ENCODE results near the gene L3MBTL4.

The L3MBTL4 gene

DNA sequence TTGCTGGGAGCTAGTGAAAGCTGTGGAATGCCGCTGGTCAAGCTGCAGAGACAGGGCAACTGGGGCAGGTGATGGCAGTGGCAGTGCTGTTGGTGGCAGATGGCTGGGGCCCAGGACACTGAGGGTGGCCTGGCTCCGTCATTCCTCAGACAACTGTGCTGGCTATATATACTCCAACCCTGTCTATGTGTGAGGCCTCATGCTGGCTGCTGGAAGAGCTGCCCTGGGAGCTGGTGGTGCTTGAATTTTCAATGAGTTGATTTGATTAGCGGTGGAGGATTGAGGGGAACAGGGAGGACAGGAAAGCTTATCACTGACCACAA, 452.9 kb downstream of the L3MBTL4 start:
- no peak overlapping the region for H3K27ac Mint-ChIP-seq
- intact Hi-C loops (cut with micrococcal nuclease): no loop called here
- H3K36me3 Mint-ChIP-seq (ENCODE audit: low read depth): no peaks in the 10 kb centered on the region
- no peak overlapping the region for H3K4me3 Mint-ChIP-seq
- no peaks in the 10 kb centered on the region for H3K27me3 Mint-ChIP-seq
- no peaks in the 10 kb centered on the region for H3K9me3 Mint-ChIP-seq
- no peaks in the 10 kb centered on the region for H3K4me1 Mint-ChIP-seq (ENCODE audit: low read depth)

DNA sequence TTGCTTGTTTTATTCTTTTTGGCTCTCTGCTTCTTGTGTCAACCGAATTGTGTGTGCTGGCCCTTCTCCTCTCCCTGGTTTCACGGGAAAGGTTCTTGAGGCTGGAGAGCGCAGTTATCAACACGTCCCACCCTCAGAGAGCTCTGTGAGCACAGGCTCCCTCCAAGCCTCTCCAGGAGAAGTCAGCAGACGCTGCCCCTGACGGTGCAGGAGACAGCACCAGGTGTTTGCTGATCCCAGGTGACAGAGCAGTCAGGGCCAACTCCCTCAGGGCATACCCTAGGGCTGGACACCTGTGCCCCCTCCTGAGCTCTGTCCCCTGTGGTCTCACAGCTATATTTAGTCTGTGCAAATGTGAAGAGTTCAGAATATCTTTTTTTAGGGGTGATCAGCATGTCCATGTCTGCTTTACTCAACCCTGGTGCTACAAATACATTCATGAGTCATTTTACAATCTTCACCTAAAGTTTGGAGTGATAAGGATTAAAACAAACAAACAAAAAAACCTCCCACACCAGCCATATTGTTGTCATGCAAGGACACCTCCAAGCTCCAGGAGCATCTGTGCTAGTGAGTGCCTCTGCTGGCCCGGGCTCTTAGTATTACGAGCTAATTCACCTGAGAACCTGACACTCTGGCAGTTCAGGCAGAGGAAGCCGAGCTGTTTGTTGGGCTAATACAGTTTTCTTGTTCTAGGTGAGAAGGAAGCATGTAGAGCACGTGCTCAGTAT, 453.4 kb downstream of the L3MBTL4 start:
- Mint-ChIP-seq H3K27ac (no peak overlapping the region), H3K9me3 (no peaks in the 10 kb centered on the region), H3K4me3 (no peak overlapping the region), H3K36me3 (ENCODE audit: low read depth) (no peaks in the 10 kb centered on the region), H3K27me3 (no peaks in the 10 kb centered on the region), H3K4me1 (ENCODE audit: low read depth) (no peaks in the 10 kb centered on the region)
- intact Hi-C loops (cut with micrococcal nuclease): no loop called here

DNA sequence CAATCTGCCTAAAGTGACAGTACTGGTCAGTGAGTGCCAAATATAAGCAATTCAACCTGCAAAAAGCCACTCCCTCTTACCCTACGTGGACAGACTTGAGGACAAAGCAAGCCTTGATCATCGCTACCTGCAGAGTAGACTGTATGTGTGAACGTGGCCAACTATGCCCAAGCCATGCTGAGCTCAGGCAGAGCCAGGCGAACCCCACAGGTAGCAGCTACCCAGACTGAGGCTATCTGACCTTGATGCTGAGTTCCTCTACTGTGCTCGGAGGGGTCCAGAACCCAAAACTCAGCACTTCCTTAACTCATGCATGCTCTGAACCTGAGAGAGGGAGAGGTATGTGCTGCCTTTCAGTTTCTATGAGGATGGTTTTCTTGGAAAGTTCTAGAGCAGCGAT, 455.9 kb downstream of the L3MBTL4 start:
- Mint-ChIP-seq H3K27ac (no peak overlapping the region), H3K27me3 (no peaks in the 10 kb centered on the region), H3K4me1 (ENCODE audit: low read depth) (no peaks in the 10 kb centered on the region), H3K4me3 (no peak overlapping the region), H3K36me3 (ENCODE audit: low read depth) (no peaks in the 10 kb centered on the region), H3K9me3 (no peaks in the 10 kb centered on the region)
- intact Hi-C loops (cut with micrococcal nuclease): no loop called here

DNA sequence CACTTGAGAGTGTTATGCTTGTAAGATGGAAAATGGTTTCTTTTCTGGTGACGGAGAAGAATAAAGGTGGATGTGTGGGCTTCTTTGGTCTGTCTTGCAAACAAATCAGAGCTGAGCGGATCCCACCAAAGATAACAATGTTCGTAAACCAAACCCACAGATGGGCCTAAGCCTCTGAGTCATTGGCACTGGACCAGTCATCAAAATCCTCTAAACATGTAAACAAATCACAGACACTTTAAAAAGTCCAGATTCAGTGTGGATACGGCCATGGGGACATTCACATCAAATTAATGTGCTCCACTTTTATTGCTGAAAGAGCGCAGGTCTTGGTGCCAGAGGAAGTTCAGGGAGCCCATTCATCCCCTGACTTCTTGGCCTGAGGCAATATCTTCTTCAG, 458.9 kb downstream of the L3MBTL4 start:
- no peaks in the 10 kb centered on the region for H3K9me3 Mint-ChIP-seq
- intact Hi-C loops (cut with micrococcal nuclease): no loop called here
- no peaks in the 10 kb centered on the region for H3K4me1 Mint-ChIP-seq (ENCODE audit: low read depth)
- no peaks in the 10 kb centered on the region for H3K27me3 Mint-ChIP-seq
- no peak overlapping the region for H3K4me3 Mint-ChIP-seq
- no peaks in the 10 kb centered on the region for H3K36me3 Mint-ChIP-seq (ENCODE audit: low read depth)
- no peak overlapping the region for H3K27ac Mint-ChIP-seq

DNA sequence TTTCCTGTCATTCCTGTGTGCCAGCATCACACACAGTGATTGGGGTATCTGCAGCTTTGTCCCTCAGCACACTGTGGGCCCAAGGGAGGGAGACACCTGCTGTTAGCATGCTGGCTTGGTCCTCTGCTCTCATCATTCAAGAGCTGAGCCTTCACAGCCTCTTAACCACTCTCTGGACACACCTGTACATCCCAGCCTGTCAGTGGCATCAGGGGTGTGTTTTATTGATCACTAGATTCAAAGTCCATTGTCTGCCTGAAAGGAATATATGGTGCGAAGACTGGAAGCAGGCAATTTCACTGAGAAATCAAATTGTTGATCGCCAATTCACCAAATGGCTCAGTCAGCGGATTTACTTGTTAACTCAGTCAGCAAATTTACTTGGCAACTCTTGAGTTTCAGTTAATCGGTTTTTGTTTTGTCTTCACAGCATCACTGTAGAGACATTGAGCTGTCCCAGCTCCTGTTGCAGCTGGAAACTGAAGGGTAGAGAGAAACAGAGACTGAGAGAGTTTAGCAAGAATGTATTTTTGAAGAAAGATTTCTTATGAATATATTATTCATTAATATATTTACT, 463.1 kb downstream of the L3MBTL4 start:
- Mint-ChIP-seq H3K4me1 (ENCODE audit: low read depth) (no peaks in the 10 kb centered on the region), H3K36me3 (ENCODE audit: low read depth) (no peaks in the 10 kb centered on the region), H3K9me3 (no peaks in the 10 kb centered on the region), H3K4me3 (no peak overlapping the region), H3K27ac (no peak overlapping the region), H3K27me3 (no peaks in the 10 kb centered on the region)
- intact Hi-C loops (cut with micrococcal nuclease): no loop called here

DNA sequence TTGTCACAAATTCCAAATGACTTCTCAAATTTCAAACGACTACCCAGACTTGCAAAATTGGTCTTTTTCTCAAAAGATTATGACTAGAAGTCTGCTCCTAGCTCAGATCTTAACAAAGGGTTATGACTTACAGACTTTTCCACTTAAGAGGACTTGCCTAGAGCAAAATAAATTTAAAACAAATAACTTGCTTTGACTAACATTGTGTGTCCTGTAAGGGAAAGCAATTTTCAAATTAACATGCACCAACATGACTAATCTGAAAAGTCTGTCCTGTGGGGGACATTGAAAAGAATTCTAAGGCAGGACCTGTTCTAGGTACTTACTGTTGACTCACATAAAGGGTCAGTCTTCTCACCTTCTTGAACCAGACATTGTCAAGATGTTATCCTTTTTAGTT, 465.9 kb downstream of the L3MBTL4 start:
- Mint-ChIP-seq H3K27ac (no peak overlapping the region), H3K36me3 (ENCODE audit: low read depth) (no peaks in the 10 kb centered on the region), H3K4me1 (ENCODE audit: low read depth) (no peaks in the 10 kb centered on the region), H3K27me3 (peaks cover 1% of the 10 kb centered on the region), H3K9me3 (no peaks in the 10 kb centered on the region), H3K4me3 (no peak overlapping the region)
- intact Hi-C loops (cut with micrococcal nuclease): no loop called here

DNA sequence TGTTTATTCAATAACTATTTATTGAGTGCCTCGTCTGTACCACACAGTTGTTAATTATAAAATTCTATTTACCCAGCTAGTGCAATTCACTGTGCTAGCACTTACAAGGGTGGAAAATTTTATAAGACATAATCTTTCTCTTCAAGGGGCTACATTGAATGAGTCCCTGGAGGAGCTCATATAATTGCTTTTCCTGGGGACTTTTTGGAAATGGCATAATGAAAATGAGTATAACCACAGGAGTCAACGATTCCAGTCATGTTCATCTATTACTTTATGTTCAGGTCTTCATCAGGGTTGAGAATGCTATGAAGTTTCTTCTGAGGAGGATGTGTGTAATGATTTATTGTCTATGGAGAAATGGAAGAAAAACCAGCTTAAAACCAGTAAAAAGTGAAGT, 466.5 kb downstream of the L3MBTL4 start:
- Mint-ChIP-seq H3K27me3 (peaks cover 6% of the 10 kb centered on the region), H3K27ac (no peak overlapping the region), H3K9me3 (no peaks in the 10 kb centered on the region), H3K36me3 (ENCODE audit: low read depth) (no peaks in the 10 kb centered on the region), H3K4me1 (ENCODE audit: low read depth) (no peaks in the 10 kb centered on the region), H3K4me3 (no peak overlapping the region)
- intact Hi-C loops (cut with micrococcal nuclease): no loop called here

DNA sequence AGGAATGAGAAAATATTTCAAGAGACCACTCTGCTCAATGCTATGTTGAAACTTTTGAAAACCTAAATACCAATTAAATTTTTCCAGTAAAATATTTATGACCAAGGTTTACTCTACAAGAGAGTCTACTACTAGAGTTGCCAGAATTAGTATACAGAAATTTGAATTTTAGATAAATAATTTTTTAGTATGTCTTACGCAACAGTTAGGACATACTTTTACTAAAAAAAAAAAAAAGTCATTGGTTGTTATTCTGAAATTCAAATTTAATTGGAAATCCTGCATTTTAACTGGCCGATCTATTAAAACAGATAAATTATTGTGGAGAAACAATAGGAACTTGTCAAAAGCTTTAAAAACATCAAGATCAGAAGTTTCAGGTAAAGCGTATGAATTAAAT, 470.3 kb downstream of the L3MBTL4 start:
- Mint-ChIP-seq H3K9me3 (no peaks in the 10 kb centered on the region), H3K4me3 (no peak overlapping the region), H3K27ac (no peak overlapping the region), H3K4me1 (ENCODE audit: low read depth) (no peaks in the 10 kb centered on the region), H3K27me3 (peaks cover 10% of the 10 kb centered on the region), H3K36me3 (ENCODE audit: low read depth) (no peaks in the 10 kb centered on the region)
- intact Hi-C loops (cut with micrococcal nuclease): no loop called here

DNA sequence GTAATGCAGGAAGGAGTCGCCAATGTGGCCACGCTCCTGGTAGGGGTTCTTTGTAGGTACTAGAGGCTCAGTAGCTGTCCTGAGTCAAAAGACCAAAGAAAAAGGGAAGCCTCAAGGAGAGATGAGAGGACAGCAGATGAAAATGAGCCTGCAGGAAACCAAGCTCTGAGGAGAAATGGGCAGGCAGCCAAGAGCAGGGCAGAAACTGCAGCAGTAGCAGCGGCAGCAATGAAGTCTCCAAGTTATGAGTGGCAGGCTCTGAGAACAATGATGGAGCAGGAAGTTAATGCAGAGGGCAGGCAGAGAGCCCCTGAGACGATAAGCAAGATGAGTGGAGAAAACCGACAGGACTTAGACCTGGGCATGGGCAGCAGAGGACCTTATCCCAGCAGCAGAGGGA, 471.2 kb downstream of the L3MBTL4 start:
- Mint-ChIP-seq H3K4me1 (ENCODE audit: low read depth) (no peaks in the 10 kb centered on the region), H3K27ac (no peak overlapping the region), H3K9me3 (no peaks in the 10 kb centered on the region), H3K36me3 (ENCODE audit: low read depth) (no peaks in the 10 kb centered on the region), H3K27me3 (peaks cover 10% of the 10 kb centered on the region), H3K4me3 (no peak overlapping the region)
- intact Hi-C loops (cut with micrococcal nuclease): no loop called here

DNA sequence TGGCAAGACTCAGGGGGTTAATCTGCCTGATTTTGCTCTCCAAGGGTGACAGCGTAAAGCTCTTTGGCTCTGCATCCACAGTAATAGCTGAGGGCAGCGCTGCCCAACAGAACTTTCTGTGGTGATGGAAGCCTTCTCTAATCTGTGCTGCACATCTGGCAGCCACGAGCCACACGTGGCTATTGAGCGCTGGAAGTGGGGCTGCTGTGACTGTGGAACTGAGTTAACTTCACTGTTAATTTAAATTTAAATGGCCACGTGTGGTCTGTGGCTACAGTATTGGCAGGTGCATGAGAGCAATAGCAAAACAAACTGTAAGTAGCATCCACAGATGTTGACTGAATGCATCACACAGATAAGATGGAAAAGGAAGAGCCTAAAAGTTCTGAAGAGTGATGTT, 472.1 kb downstream of the L3MBTL4 start:
- H3K27me3 Mint-ChIP-seq: peaks cover 12% of the 10 kb centered on the region
- no peak overlapping the region for H3K4me3 Mint-ChIP-seq
- H3K27ac Mint-ChIP-seq: no peak overlapping the region
- H3K4me1 Mint-ChIP-seq (ENCODE audit: low read depth): no peaks in the 10 kb centered on the region
- H3K9me3 Mint-ChIP-seq: no peaks in the 10 kb centered on the region
- no peaks in the 10 kb centered on the region for H3K36me3 Mint-ChIP-seq (ENCODE audit: low read depth)
- intact Hi-C loops (cut with micrococcal nuclease): no loop called here

DNA sequence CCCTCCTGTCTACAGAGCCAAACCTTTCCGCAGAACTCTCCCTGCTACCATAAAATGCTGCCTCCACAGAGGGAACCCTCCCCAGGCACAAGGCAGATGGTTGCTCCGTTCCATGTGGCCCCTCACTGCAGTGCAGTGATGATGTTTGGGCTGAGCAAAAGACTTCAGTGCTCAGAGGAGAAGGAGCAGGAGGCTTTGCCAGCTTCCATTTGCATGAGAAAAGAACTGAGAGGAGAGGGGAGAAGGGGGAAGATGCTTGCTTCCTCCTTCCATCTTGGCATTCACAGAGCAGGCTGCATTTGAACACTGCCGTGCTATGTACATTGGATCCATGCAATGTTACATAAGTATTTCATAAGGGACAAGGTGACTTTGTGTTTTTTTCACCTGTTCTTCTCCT, 472.8 kb downstream of the L3MBTL4 start:
- H3K9me3 Mint-ChIP-seq: no peaks in the 10 kb centered on the region
- intact Hi-C loops (cut with micrococcal nuclease): no loop called here

DNA sequence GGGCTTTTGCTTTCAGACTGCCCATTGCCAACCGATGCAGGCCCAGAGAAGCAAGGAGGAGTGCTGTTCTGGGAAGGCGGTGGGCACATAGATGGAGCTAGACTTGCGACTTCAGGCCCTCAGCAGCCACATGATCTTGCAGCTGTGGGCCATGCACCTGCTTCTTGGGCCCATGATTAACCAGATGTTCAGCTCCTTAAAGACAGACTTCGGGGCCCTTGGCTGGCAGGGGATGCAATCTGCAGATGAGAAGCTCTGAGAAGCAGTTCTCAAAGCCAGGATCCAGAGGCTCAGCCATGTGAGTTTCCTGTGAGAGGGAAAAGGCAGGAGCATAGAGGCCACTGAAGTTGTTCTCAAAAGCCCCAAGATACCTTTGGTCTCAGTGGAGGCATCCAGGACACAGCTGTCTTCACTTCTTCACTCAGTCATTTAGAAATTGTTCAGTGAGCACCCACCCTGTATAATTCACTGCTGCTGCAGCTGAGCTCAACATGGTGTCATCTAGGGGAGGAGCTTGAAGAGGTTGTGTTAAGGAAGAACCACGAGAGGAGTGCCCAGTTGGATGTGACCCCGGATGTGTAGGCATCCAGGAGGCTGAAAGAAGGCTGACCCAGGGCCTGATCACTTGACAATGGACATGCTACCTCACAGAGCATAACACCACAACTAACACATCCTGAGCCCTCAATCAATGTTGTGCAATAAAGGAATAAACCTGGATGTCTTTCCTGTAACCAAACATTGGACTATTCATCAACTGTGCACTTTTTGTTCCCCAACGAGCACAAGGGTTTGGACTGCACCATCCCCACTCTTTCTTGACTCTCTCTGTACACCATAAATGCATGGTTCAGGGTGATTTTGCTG, 474.7 kb downstream of the L3MBTL4 start:
- Mint-ChIP-seq H3K27ac (no peak overlapping the region), H3K27me3 (peaks cover 12% of the 10 kb centered on the region), H3K36me3 (ENCODE audit: low read depth) (no peaks in the 10 kb centered on the region), H3K4me1 (ENCODE audit: low read depth) (no peaks in the 10 kb centered on the region), H3K9me3 (no peaks in the 10 kb centered on the region), H3K4me3 (no peak overlapping the region)
- intact Hi-C loops (cut with micrococcal nuclease): no loop called here

More for the DNA sequence above, 472.8 kb downstream of the L3MBTL4 start:
- Mint-ChIP-seq H3K36me3 (ENCODE audit: low read depth) (no peaks in the 10 kb centered on the region), H3K4me1 (ENCODE audit: low read depth) (no peaks in the 10 kb centered on the region), H3K27me3 (peaks cover 12% of the 10 kb centered on the region), H3K4me3 (no peak overlapping the region), H3K27ac (no peak overlapping the region)

DNA sequence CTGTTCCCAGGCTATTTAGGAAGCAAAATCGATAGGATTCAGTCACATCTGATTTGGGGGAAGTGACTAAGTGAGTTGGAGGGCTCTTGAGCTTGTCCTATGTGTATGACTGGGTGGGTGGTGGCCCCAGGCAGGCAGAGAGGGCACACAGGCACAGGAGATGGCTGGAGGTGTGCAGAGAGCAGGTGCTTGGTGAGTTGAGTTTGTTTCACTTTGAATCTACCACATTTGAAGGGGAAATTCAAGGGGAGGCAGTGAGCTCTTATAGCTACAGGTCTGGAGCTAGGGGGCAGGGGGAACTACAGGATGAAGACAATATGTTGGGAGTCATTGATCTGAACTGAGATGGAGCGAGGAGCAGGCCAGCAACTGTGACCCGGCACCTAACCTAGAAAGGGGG, 476.9 kb downstream of the L3MBTL4 start:
- peaks cover 5% of the 10 kb centered on the region for H3K27me3 Mint-ChIP-seq
- no peak overlapping the region for H3K27ac Mint-ChIP-seq
- no peak overlapping the region for H3K4me3 Mint-ChIP-seq
- no peaks in the 10 kb centered on the region for H3K4me1 Mint-ChIP-seq (ENCODE audit: low read depth)
- no peaks in the 10 kb centered on the region for H3K9me3 Mint-ChIP-seq
- H3K36me3 Mint-ChIP-seq (ENCODE audit: low read depth): no peaks in the 10 kb centered on the region
- intact Hi-C loops (cut with micrococcal nuclease): no loop called here

DNA sequence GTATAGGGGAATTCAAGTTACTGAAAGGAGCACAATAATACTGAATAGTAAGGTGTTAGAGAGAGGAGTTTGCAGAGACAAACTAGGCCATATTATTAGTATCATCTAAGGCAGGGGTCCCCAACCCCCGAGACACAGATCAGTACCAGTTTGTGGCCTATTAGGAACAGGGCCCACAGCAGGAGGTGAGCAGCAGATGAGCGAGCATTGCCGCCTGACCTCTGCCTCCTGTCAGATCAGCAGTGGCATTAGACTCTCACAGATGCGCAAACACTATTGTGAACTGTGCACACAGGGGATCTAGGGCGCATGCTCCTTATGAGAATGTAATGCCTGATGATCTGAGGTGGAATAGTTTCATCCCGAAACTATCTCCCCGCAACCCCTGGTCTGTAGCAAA, 477.6 kb downstream of the L3MBTL4 start:
- peaks cover 2% of the 10 kb centered on the region for H3K27me3 Mint-ChIP-seq
- no peaks in the 10 kb centered on the region for H3K36me3 Mint-ChIP-seq (ENCODE audit: low read depth)
- H3K4me1 Mint-ChIP-seq (ENCODE audit: low read depth): no peaks in the 10 kb centered on the region
- no peak overlapping the region for H3K4me3 Mint-ChIP-seq
- H3K9me3 Mint-ChIP-seq: no peaks in the 10 kb centered on the region
- intact Hi-C loops (cut with micrococcal nuclease): no loop called here
- no peak overlapping the region for H3K27ac Mint-ChIP-seq
